CD14-positive monocyte (primary cell): ENCODE results near the gene LRRC3. TPM values are rescaled to one million over a fixed set of nuclear protein-coding genes. Genes with fewer than 3 reads are reported as not detected.

Experiments
- DNase-seq, 3 donors: peaks; one replicate each; pipeline ENCODE4 v3.0.0-alpha.2; 2011 to 2022
- H2AFZ ChIP-seq: 2 replicates; pipeline ENCODE4 v1.6.0; 2012; ENCODE audit warnings: mild to moderate bottlenecking, low read depth, low read length, inconsistent platforms; ENCODE audit not compliant: insufficient read depth, poor library complexity, severe bottlenecking
- H3K27ac ChIP-seq, 2 donors: 1 replicate in 1 of 2; 2 replicates in 1 of 2; pipeline ENCODE4 v1.5.1; 2012 to 2013; ENCODE audit warnings: low read length in 2 of 2, control low read depth in 1 of 2, inconsistent platforms in 1 of 2, low read depth in 1 of 2, mild to moderate bottlenecking in 1 of 2
- H3K27me3 ChIP-seq, 2 donors: one replicate each; pipeline versions ENCODE4 v1.6.0 to v1.6.1; 2011 to 2013; ENCODE audit warnings: low read length in 2 of 2; ENCODE audit not compliant: control insufficient read depth in 2 of 2, insufficient read depth in 2 of 2
- H3K36me3 ChIP-seq, 2 donors: replicated peaks in 1 of 2; 1 replicate in 1 of 2; 2 replicates in 1 of 2; pipeline versions ENCODE4 v1.5.1 to v1.6.1; 2012 to 2013; ENCODE audit warnings: low read length in 2 of 2, control low read depth in 1 of 2, inconsistent platforms in 1 of 2, mild to moderate bottlenecking in 1 of 2; ENCODE audit not compliant: insufficient read depth in 2 of 2, control insufficient read depth in 1 of 2
- H3K4me1 ChIP-seq, 2 donors: 1 replicate in 1 of 2; 2 replicates in 1 of 2; pipeline versions ENCODE4 v1.5.1 to v1.6.1; 2012 to 2013; ENCODE audit warnings: low read length in 2 of 2, control low read depth in 1 of 2, inconsistent platforms in 1 of 2, mild to moderate bottlenecking in 1 of 2, moderate library complexity in 1 of 2; ENCODE audit not compliant: insufficient read depth in 2 of 2, control insufficient read depth in 1 of 2
- H3K4me2 ChIP-seq: replicated peaks from 2 replicates; pipeline ENCODE3; 2012; ENCODE audit warnings: low read length, moderate library complexity, mild to moderate bottlenecking; ENCODE audit not compliant: poor library complexity, severe bottlenecking; ENCODE audit errors: extremely low read depth
- H3K4me3 ChIP-seq, 3 experiments: fragments of 200-600 bp in 1 of 3; sonication (generic) in 1 of 3; replicated peaks in 1 of 3; 1 replicate in 2 of 3; 2 replicates in 1 of 3; pipeline ENCODE4 v1.5.1; 2011 to 2013; ENCODE audit warnings: low read length in 3 of 3, mild to moderate bottlenecking in 3 of 3, control low read depth in 2 of 3, low read depth in 2 of 3, inconsistent platforms in 1 of 3, moderate library complexity in 1 of 3
- H3K79me2 ChIP-seq: 2 replicates; pipeline ENCODE4 v1.6.0; 2012; ENCODE audit warnings: mild to moderate bottlenecking, control low read depth, inconsistent platforms, low read length, moderate library complexity; ENCODE audit not compliant: insufficient read depth
- H3K9ac ChIP-seq: 2 replicates; pipeline ENCODE4 v1.6.0; 2017; ENCODE audit warnings: low read length, mild to moderate bottlenecking; ENCODE audit not compliant: insufficient read depth, poor library complexity, severe bottlenecking
- H3K9me3 ChIP-seq, 2 donors: replicated peaks in 1 of 2; 1 replicate in 1 of 2; 2 replicates in 1 of 2; pipeline versions ENCODE4 v1.5.1 to v1.6.1; 2012 to 2013; ENCODE audit warnings: low read length in 2 of 2, control low read depth in 1 of 2; ENCODE audit not compliant: control insufficient read depth in 1 of 2, insufficient read depth in 1 of 2
- H4K20me1 ChIP-seq: 2 replicates; pipeline ENCODE4 v1.6.0; 2012; ENCODE audit warnings: mild to moderate bottlenecking, low read length, control low read depth, moderate library complexity; ENCODE audit not compliant: insufficient read depth
- H3K27ac Mint-ChIP-seq, 7 donors: one replicate each; pipeline ENCODE4 v1.8.0; 2020; ENCODE audit warnings: mild to moderate bottlenecking in 7 of 7, mixed read lengths in 7 of 7, moderate library complexity in 6 of 7, inconsistent platforms in 2 of 7
- H3K27me3 Mint-ChIP-seq, 3 donors: one replicate each; pipeline ENCODE4 v1.8.0; 2021 to 2022; ENCODE audit warnings: low read depth in 3 of 3, mild to moderate bottlenecking in 3 of 3, mixed read lengths in 3 of 3, moderate library complexity in 3 of 3, inconsistent platforms in 1 of 3
- H3K36me3 Mint-ChIP-seq, 2 donors: one replicate each; pipeline ENCODE4 v1.8.0; 2020; ENCODE audit warnings: mixed read lengths in 2 of 2, inconsistent platforms in 1 of 2, mild to moderate bottlenecking in 1 of 2
- H3K4me1 Mint-ChIP-seq: one replicate; pipeline ENCODE4 v1.8.0; 2020; ENCODE audit warnings: mild to moderate bottlenecking, mixed read lengths
- H3K4me3 Mint-ChIP-seq, 2 donors: one replicate each; pipeline ENCODE4 v1.8.0; 2020; ENCODE audit warnings: mild to moderate bottlenecking in 2 of 2, mixed read lengths in 2 of 2, moderate library complexity in 1 of 2
- H3K9me3 Mint-ChIP-seq, 7 donors: one replicate each; pipeline ENCODE4 v1.8.0; 2020 to 2022; ENCODE audit warnings: mixed read lengths in 7 of 7, mild to moderate bottlenecking in 6 of 7, moderate library complexity in 6 of 7, inconsistent platforms in 2 of 7
- CTCF ChIP-seq: fragments of 200-600 bp; IDR thresholded peaks from one replicate; pipeline ENCODE4 v1.8.0; 2022; ENCODE audit warnings: antibody characterized with exemption, mild to moderate bottlenecking
- WGBS: methylation state at CpG from one replicate; pipeline ENCODE4 v1.1.5; 2013; ENCODE audit warnings: missing lambda C conversion rate; ENCODE audit not compliant: insufficient coverage; 5-methylcytosine and 5-hydroxymethylcytosine counted together
- intact Hi-C, 2 donors: fragments of 100-400 bp; cut with micrococcal nuclease; formaldehyde crosslinking; loops; one replicate each; pipeline versions ENCODE4 v1.15.0 to v1.15.1; 2023
- polyA plus RNA-seq, 3 donors: library from polyadenylated mRNA; depleted of rRNA in 1 of 3; unstranded in 2 of 3; stranded (reverse) in 1 of 3; fragments of 300-500 nt in 2 of 3; fragments of >200 nt in 1 of 3; fragmentation: Illumina TruSeq in 2 of 3; gene quantifications; 1 replicate in 2 of 3; 2 replicates in 1 of 3; pipeline ENCODE4 v1.2.3, GENCODE V29; 2012 to 2021

Gene LRRC3
- polyA plus RNA-seq, 3 donors: 0.30 to 0.59 (median 0.41) TPM

GRCh38 chr21:44477712-44478111 lies 22.4 kb downstream of the LRRC3 start:
- H3K36me3 Mint-ChIP-seq: no peaks in the 10 kb centered on the region
- no peak overlapping the region for H3K4me2 ChIP-seq
- DNase-seq: no peak
- no peak overlapping the region for H3K9ac ChIP-seq
- no peak overlapping the region for H3K27ac Mint-ChIP-seq
- H3K4me1 ChIP-seq: no peaks in the 10 kb centered on the region
- no peaks in the 10 kb centered on the region for H3K79me2 ChIP-seq
- no peaks in the 10 kb centered on the region for H3K27me3 Mint-ChIP-seq
- H3K4me3 Mint-ChIP-seq: no peak overlapping the region
- H3K27me3 ChIP-seq: no peaks in the 10 kb centered on the region
- intact Hi-C loops: no loop called here
- no peaks in the 10 kb centered on the region for H4K20me1 ChIP-seq
- no peak for TF ChIP-seq CTCF
- H3K9me3 Mint-ChIP-seq: no peaks in the 10 kb centered on the region
- 83% methylated on average over 7 of the region's 7 CpGs for WGBS
- H3K4me3 ChIP-seq: no peak overlapping the region
- H2AFZ ChIP-seq: no peak overlapping the region
- H3K27ac ChIP-seq: no peak overlapping the region
- no peaks in the 10 kb centered on the region for H3K9me3 ChIP-seq
- H3K4me1 Mint-ChIP-seq: no peaks in the 10 kb centered on the region
- no peaks in the 10 kb centered on the region for H3K36me3 ChIP-seq

GRCh38 chr21:44478124-44478800 lies 23.0 kb downstream of the LRRC3 start:
- no peaks in the 10 kb centered on the region for H3K36me3 ChIP-seq
- no peak for TF ChIP-seq CTCF
- Mint-ChIP-seq H3K27me3 (peaks cover 0 to 3% (median 3%) of the 10 kb centered on the region in 3 donors), H3K4me1 (no peaks in the 10 kb centered on the region), H3K4me3 (no peak overlapping the region), H3K36me3 (no peaks in the 10 kb centered on the region), H3K9me3 (no peaks in the 10 kb centered on the region), H3K27ac (no peak overlapping the region)
- no peak overlapping the region for H2AFZ ChIP-seq
- no peak overlapping the region for H3K9ac ChIP-seq
- H4K20me1 ChIP-seq: no peaks in the 10 kb centered on the region
- intact Hi-C loops: no loop called here
- H3K4me1 ChIP-seq: no peaks in the 10 kb centered on the region
- H3K4me3 ChIP-seq: no peak overlapping the region
- H3K27ac ChIP-seq: no peak overlapping the region
- no peak overlapping the region for H3K4me2 ChIP-seq
- DNase-seq: no peak
- H3K79me2 ChIP-seq: no peaks in the 10 kb centered on the region
- H3K9me3 ChIP-seq: no peaks in the 10 kb centered on the region
- H3K27me3 ChIP-seq: no peaks in the 10 kb centered on the region
- 77% methylated on average over 12 of the region's 16 CpGs for WGBS
